ENCODE measurements around the gene DUS2.

DNA sequence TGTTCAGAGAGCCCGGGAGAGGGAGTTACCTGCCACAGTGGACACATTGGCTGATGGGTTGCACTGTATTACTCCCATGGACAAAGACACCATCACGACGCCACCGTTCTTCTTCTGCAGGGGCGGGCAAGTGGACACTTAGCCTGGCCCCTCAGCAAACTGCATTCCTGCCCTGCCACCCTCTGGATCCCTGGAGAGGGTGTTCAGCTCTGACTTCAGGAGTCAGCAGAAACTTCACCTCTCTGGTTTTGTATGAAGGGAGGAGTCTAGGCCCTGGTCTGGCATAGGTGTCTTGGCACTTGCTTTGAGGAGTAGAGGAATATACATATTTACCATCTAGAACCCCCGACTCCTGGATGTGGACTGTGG lies 33.1 kb upstream of the DUS2 start:
- TF ChIP-seq, protein P1, sequence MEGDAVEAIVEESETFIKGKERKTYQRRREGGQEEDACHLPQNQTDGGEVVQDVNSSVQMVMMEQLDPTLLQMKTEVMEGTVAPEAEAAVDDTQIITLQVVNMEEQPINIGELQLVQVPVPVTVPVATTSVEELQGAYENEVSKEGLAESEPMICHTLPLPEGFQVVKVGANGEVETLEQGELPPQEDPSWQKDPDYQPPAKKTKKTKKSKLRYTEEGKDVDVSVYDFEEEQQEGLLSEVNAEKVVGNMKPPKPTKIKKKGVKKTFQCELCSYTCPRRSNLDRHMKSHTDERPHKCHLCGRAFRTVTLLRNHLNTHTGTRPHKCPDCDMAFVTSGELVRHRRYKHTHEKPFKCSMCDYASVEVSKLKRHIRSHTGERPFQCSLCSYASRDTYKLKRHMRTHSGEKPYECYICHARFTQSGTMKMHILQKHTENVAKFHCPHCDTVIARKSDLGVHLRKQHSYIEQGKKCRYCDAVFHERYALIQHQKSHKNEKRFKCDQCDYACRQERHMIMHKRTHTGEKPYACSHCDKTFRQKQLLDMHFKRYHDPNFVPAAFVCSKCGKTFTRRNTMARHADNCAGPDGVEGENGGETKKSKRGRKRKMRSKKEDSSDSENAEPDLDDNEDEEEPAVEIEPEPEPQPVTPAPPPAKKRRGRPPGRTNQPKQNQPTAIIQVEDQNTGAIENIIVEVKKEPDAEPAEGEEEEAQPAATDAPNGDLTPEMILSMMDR (IDR thresholded peaks at IDR 0.05) = no peak
- no peak for TF ChIP-seq POLR2AphosphoS5 (IDR thresholded peaks at IDR 0.05)

All from stomach (tissue), 4 donors.